Prostate gland (tissue), 2 donors: ENCODE data around the gene DDX49.

Experiments used
- POLR2A ChIP-seq: fragments of 450-650 bp; IDR thresholded peaks from one replicate; pipeline ENCODE4 v1.6.1; 2016; ENCODE audit warnings: antibody characterized with exemption, mild to moderate bottlenecking
- TF ChIP-seq, protein P1 (sequence below), 4 experiments: fragments of 200-600 bp in 2 of 4; fragments of 450-650 bp in 2 of 4; sonication (generic) in 2 of 4; IDR thresholded peaks; 1 replicate in 3 of 4; 2 replicates in 1 of 4; pipeline ENCODE4 v1.5.1; 2016 to 2019; ENCODE audit warnings: antibody characterized with exemption in 4 of 4, mild to moderate bottlenecking in 2 of 4, moderate library complexity in 2 of 4

DNA sequence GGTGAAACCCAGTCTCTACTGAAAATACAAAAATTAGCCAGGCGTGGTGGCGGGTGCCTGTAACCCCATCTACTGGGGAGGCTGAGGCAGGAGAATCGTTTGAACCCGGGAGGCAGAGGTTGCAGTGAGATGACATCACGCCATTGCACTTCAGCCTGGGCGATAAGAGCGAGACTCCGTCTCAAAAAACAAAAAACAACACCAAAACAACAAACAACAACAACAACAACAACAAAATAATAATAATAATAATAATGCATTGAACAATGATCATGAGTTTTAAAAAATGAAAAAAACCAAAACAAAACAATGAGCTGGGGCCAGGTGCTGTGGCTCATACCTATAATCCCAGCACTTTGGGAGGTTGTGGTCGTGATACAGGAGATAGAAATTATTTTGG lies 44.6 kb downstream of the DDX49 start:
- TF ChIP-seq, protein P1, sequence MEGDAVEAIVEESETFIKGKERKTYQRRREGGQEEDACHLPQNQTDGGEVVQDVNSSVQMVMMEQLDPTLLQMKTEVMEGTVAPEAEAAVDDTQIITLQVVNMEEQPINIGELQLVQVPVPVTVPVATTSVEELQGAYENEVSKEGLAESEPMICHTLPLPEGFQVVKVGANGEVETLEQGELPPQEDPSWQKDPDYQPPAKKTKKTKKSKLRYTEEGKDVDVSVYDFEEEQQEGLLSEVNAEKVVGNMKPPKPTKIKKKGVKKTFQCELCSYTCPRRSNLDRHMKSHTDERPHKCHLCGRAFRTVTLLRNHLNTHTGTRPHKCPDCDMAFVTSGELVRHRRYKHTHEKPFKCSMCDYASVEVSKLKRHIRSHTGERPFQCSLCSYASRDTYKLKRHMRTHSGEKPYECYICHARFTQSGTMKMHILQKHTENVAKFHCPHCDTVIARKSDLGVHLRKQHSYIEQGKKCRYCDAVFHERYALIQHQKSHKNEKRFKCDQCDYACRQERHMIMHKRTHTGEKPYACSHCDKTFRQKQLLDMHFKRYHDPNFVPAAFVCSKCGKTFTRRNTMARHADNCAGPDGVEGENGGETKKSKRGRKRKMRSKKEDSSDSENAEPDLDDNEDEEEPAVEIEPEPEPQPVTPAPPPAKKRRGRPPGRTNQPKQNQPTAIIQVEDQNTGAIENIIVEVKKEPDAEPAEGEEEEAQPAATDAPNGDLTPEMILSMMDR (IDR thresholded peaks at IDR 0.05) = no peak
- no peak for TF ChIP-seq POLR2A
